Fibroblast of the aortic adventitia (primary cell): Measurements from ENCODE around the gene INHA. TPM values are rescaled to one million over a fixed set of nuclear protein-coding genes. Genes with fewer than 3 reads are reported as not detected.

Source experiments
- DNase-seq: peaks from one replicate; pipeline ENCODE4 v3.0.0-alpha.2; 2010; ENCODE audit warnings: low read depth
- H3K4me3 ChIP-seq: 2 replicates; pipeline ENCODE4 v1.5.1; 2011; ENCODE audit warnings: low read depth, mild to moderate bottlenecking, control low read depth, low read length, moderate library complexity
- total RNA-seq: library from RNA; depleted of rRNA; stranded (reverse); fragments of >200 nt; gene quantifications from 2 replicates; pipeline ENCODE4 v1.2.3, GENCODE V29; 2012; ENCODE audit warnings: low replicate concordance
- TF ChIP-seq, protein P1 (sequence below): IDR thresholded peaks from 2 replicates; pipeline ENCODE4 v1.5.1; 2011; ENCODE audit warnings: mild to moderate bottlenecking, low read length, control low read depth, inconsistent platforms; ENCODE audit not compliant: insufficient read depth

Gene INHA
- total RNA-seq, 1 donor: 0.18 TPM

DNA sequence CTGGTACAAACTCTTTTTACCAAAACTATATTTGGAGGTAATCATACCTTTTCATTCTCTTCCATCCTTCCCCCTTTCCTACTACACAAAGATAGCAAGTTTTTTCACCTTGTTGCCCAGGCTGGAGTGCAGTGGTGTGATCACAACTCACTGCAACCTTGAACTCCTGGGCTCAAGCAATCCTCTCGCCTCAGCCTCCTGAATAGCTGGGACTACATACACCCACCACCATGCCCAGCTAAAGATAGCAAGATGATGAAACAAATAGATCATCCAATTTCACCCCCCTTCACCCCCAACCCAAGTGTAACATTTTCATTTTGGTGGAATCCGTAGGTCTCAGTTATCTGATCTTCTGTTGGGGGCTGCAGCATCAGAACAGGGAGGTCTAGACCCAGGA lies 21.0 kb downstream of the INHA start:
- TF ChIP-seq, protein P1, sequence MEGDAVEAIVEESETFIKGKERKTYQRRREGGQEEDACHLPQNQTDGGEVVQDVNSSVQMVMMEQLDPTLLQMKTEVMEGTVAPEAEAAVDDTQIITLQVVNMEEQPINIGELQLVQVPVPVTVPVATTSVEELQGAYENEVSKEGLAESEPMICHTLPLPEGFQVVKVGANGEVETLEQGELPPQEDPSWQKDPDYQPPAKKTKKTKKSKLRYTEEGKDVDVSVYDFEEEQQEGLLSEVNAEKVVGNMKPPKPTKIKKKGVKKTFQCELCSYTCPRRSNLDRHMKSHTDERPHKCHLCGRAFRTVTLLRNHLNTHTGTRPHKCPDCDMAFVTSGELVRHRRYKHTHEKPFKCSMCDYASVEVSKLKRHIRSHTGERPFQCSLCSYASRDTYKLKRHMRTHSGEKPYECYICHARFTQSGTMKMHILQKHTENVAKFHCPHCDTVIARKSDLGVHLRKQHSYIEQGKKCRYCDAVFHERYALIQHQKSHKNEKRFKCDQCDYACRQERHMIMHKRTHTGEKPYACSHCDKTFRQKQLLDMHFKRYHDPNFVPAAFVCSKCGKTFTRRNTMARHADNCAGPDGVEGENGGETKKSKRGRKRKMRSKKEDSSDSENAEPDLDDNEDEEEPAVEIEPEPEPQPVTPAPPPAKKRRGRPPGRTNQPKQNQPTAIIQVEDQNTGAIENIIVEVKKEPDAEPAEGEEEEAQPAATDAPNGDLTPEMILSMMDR: no peak
- no peak for DNase-seq
- H3K4me3 ChIP-seq: no peak overlapping the region

GRCh38 chr2:219595256-219595655 lies 23.1 kb downstream of the INHA start:
- TF ChIP-seq, protein P1: peak; percentile 13

GRCh38 chr2:219596954-219597551 lies 24.9 kb downstream of the INHA start:
- H3K4me3 ChIP-seq: peak overlapping the region; percentile 96
- TF ChIP-seq, protein P1: no peak
- peak; percentile 38 for DNase-seq

More at GRCh38 chr2:219595256-219595655, 23.1 kb downstream of the INHA start:
- H3K4me3 ChIP-seq: no peak overlapping the region
- DNase-seq: no peak

DNA sequence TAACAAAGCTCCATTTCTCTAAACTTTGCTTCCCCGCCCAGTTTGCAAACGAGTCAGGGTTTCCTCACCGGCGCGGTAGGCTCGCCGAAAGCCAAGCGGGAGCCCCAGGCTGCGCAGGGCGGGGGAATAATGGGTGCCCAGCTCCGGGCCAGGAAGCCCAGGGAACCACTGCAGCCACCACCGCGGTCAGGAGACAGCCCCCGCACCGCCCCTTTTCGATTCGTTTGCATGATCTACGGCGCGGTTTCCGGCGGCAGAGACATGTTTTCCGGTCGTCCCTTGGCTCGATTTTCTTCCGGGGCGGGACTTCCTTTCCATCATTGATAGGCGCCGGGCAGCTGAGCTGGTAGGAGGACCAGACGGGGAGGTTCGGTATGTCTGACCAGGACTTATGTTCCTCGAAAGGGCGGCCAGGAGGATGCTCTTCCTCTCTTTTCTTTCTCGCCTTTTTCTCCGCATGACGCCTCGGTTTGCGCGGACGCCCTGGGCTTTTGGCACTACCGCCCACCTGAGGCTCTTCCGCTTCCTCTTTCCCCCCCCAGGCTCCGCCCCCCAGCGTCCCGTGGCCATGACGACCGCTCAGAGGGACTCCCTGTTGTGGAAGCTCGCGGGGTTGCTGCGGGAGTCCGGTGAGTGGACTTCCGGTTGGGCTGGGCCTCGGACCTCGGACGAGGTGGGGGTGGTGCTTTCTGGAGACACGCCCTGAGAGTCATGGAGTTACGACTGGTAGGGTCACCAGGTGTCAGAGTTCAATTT lies 25.6 kb downstream of the INHA start, which contains the start of gene STK11IP:
STK11IP (plus strand) TSS at position 306 of the 756 bp plus-strand sequence; CDS start at position 569, 263 bp downstream.
- TF ChIP-seq, protein P1: no peak
- H3K4me3 ChIP-seq: peak within 1 kb of the TSS; percentile 96
- DNase-seq: peak; percentile 96

DNA sequence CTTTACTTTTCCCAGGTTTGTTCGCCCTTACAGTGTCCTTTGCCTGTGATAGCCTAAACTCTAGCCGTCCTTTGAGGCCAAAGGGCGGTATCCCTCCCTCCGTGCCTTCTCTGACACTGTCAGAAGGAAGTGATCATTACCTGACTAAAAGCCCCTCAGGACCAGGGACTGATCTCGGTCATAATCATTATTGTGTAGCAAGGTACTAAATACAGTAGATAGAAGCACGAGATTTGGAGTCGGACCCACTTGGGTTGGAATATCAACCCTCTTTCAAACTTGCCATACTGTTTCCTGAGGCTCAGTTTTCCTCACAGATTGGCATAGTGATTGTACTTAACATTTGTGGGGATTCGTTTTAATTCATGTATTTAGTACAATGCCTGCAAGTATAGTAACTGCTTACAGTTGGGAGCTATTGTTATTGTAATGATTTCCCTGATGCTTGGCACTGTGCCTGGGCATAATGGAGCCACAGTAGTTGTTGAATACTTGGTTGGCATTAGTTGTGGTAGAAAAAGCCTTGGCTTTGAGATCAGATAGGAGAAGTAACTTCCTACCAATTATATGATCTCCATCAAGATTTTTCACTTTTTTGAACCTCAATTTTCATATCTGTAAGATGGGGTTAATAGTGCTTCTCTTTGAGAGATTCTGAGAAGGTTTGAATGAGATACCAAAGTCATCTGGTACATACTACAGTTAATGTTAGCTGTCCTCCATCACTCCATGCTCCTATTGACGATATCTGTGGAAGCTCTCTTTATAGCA lies 26.4 kb downstream of the INHA start:
- peak overlapping the region; percentile 96 for H3K4me3 ChIP-seq
- TF ChIP-seq, protein P1: no peak
- DNase-seq: peak; percentile 21

DNA sequence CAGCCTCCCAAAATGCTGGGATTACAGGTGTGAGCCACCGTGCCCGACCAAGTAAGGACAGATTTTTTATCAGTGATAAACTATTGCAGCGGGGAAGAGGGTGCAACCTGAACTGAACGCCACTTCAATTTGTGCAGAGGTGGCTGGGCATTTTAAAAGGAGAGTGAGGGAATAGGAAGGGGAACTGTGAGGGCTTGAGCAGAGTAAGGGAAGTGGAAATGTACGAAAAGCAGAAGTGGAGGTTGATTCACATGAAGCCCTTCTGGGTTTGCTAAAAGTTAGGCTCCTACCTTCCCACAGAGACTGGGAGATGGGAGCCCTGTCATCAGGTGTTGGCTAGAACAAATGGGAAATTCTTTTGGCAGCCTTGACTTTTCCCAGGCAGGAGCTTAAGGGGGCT lies 31.7 kb downstream of the INHA start:
- TF ChIP-seq, protein P1: no peak
- no peak overlapping the region for H3K4me3 ChIP-seq
- no peak for DNase-seq
